Measurements from ENCODE around the gene CAND1.

DNA sequence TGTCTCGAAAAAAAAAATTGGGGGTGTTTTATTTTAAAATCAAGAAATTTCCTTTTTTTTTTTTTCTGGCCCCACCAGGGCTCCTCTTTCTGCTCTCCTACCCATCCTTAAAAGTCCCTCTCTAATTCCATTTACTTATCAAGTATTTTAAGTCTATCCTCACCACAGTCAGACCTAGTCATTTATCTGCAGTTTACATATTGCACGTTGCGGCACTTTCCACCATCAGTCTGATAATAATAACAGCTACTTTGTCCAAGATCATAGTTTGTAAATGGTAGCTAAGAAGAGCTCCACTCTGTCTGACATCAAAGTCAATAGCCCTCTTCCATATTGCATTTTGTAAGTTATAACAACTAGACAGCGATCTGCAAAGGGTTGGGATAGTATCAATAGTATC is 23.6 kb upstream of the CAND1 start:
- TF ChIP-seq, protein P1, sequence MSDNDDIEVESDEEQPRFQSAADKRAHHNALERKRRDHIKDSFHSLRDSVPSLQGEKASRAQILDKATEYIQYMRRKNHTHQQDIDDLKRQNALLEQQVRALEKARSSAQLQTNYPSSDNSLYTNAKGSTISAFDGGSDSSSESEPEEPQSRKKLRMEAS (CRISPR knock-in tag; IDR thresholded peaks at IDR 0.05) = no peak
- TF ChIP-seq TEAD4 (CRISPR knock-in tag; IDR thresholded peaks at IDR 0.05) (no peak), USF1 (CRISPR knock-in tag; IDR thresholded peaks at IDR 0.05) (no peak), ETV6 (CRISPR knock-in tag; IDR thresholded peaks at IDR 0.05) (no peak), CTCF (IDR thresholded peaks at IDR 0.05) (no peak), ZNF512 (CRISPR knock-in tag; IDR thresholded peaks at IDR 0.05; ENCODE audit: borderline replicate concordance) (no peak), USF2 (CRISPR knock-in tag; IDR thresholded peaks at IDR 0.05) (no peak), ZSCAN18 (CRISPR knock-in tag; IDR thresholded peaks at IDR 0.05) (no peak)
- TF ChIP-seq, protein P2, sequence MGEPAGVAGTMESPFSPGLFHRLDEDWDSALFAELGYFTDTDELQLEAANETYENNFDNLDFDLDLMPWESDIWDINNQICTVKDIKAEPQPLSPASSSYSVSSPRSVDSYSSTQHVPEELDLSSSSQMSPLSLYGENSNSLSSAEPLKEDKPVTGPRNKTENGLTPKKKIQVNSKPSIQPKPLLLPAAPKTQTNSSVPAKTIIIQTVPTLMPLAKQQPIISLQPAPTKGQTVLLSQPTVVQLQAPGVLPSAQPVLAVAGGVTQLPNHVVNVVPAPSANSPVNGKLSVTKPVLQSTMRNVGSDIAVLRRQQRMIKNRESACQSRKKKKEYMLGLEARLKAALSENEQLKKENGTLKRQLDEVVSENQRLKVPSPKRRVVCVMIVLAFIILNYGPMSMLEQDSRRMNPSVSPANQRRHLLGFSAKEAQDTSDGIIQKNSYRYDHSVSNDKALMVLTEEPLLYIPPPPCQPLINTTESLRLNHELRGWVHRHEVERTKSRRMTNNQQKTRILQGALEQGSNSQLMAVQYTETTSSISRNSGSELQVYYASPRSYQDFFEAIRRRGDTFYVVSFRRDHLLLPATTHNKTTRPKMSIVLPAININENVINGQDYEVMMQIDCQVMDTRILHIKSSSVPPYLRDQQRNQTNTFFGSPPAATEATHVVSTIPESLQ (CRISPR knock-in tag; IDR thresholded peaks at IDR 0.05) = no peak

Data from WTC11 (cell line).